AG04450 (cell line): ENCODE data around the gene FAM124A. TPM values are rescaled to one million over a fixed set of nuclear protein-coding genes. Genes with fewer than 3 reads are reported as not detected.

Experiments
- CTCF ChIA-PET: fragments of 300-600, 350-600 bp; formaldehyde crosslinking; extraction: SDS; loops from one replicate; lab custom pipeline; 2022; ENCODE audit warnings: antibody characterized with exemption, inconsistent platforms; lab: Charles Lee
- POLR2A ChIA-PET: fragments of 350-600 bp; formaldehyde crosslinking; extraction: SDS; loops from one replicate; lab custom pipeline; 2021; ENCODE audit warnings: antibody characterized with exemption, inconsistent platforms; lab: Yijun Ruan, JAX
- DNase-seq: peaks from one replicate; pipeline ENCODE4 v3.0.0-alpha.2; 2011; ENCODE audit warnings: low read depth, low spot score
- H3K27ac ChIP-seq: one replicate; pipeline ENCODE4 v1.5.1; 2012; ENCODE audit warnings: low read depth, low read length, control low read depth
- H3K27me3 ChIP-seq: one replicate; pipeline ENCODE4 v1.6.0; 2012; ENCODE audit warnings: low read length; ENCODE audit not compliant: control insufficient read depth, insufficient read depth
- H3K4me3 ChIP-seq: 2 replicates; pipeline ENCODE4 v1.5.1; 2011; ENCODE audit warnings: mild to moderate bottlenecking, low read depth, low read length, control low read depth
- H3K9me3 ChIP-seq: 2 replicates; pipeline ENCODE4 v1.5.1; 2012; ENCODE audit warnings: low read length; ENCODE audit not compliant: control insufficient read depth, insufficient read depth
- polyA plus RNA-seq: library from polyadenylated mRNA; depleted of rRNA; stranded (reverse); fragments of >200 nt; gene quantifications from 2 replicates; pipeline ENCODE4 v1.2.3, GENCODE V29; 2011
- TF ChIP-seq, protein P1 (sequence below): IDR thresholded peaks from 2 replicates; pipeline ENCODE4 v1.5.1; 2011; ENCODE audit warnings: low read depth, low read length, control low read depth, inconsistent platforms

FAM124A gene
- polyA plus RNA-seq, 1 experiment = 0.14 TPM

DNA sequence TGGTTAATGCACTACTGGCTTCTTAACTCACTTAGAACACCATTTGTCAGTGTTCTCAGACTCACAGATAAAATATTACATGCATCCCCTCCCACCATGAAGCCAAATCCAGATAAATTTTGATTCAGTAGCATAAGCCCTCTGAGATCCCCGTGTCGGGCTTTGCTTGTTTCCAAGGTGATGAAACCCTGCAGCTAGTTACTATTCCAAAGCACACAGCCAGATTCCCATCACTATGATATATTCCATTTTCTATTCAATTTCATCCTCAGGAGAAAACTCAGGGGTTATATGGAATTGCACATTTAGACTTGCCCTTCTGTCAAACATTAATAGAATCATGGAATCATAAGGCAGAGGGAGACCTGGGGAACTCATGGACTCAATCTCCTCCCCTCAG, 9.4 kb upstream of the FAM124A start:
- POLR2A ChIA-PET = no interaction called here
- CTCF ChIA-PET = interaction anchor here (1.6 kb wide), 1 partner anchor 75 kb away, joined by 4 read pairs; no protein-coding TSS in a partner anchor
- Histone ChIP-seq H3K27ac (no peak overlapping the region), H3K9me3 (no peaks in the 10 kb centered on the region), H3K4me3 (no peak overlapping the region), H3K27me3 (peaks cover 17% of the 10 kb centered on the region)
- DNase-seq = no peak
- TF ChIP-seq, protein P1, sequence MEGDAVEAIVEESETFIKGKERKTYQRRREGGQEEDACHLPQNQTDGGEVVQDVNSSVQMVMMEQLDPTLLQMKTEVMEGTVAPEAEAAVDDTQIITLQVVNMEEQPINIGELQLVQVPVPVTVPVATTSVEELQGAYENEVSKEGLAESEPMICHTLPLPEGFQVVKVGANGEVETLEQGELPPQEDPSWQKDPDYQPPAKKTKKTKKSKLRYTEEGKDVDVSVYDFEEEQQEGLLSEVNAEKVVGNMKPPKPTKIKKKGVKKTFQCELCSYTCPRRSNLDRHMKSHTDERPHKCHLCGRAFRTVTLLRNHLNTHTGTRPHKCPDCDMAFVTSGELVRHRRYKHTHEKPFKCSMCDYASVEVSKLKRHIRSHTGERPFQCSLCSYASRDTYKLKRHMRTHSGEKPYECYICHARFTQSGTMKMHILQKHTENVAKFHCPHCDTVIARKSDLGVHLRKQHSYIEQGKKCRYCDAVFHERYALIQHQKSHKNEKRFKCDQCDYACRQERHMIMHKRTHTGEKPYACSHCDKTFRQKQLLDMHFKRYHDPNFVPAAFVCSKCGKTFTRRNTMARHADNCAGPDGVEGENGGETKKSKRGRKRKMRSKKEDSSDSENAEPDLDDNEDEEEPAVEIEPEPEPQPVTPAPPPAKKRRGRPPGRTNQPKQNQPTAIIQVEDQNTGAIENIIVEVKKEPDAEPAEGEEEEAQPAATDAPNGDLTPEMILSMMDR = no peak

DNA sequence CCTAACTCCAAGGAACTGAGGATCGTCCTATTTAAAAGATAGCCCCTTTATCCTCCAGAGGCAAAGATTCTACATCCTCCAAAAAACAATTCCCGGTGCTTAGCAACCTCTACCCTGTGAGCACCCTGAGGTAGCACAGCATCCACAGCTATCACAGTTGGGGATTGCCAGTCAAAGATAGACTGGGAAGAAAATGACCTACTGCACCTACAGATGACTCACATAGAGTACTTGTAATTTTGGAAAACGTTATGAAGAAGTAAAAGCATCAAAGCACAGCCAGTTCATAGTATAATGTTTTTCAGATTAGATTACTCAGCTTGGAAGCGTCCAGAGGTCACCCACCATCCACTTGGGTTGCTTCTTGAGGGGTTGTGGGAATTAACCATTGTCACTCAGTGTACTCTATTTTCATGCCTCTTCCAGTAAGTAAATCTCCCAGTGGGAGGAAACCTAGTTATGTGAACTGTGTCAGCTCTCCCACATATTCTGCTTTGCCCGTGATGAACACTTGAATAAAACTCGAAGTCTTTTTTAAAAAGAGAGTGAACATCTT, 8.9 kb upstream of the FAM124A start:
- Histone ChIP-seq H3K27me3 (peaks cover 16% of the 10 kb centered on the region), H3K9me3 (no peaks in the 10 kb centered on the region), H3K27ac (no peak overlapping the region), H3K4me3 (no peak overlapping the region)
- DNase-seq = no peak
- ChIA-PET POLR2A (no interaction called here), CTCF (interaction anchor here (0.6 to 1.6 kb wide), 2 partner anchors 64 to 75 kb away, joined by 4 read pairs; no protein-coding TSS in a partner anchor)
- TF ChIP-seq, protein P1 = no peak

DNA sequence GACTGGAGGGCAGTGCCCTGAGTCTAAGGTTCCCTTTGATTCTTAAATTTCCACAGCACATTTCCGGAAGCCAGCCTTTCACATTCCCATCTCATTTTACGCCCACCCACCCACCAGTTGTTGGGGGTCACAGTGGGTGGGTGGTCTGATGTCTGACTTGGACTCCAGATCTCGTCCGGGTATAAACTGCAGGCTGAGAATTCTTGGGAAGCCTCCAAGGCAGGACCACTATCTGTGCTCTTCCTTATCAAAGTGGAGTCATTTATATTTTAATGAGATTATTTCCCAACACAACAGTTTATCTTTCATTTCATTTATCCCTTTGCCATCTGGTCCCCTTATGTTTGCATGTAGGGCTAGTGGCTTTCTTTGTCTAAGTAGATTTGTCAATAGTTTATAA, 3.6 kb upstream of the FAM124A start:
- CTCF ChIA-PET = interaction anchor here (1.1 kb wide), 1 partner anchor 68 kb away, joined by 3 read pairs; no protein-coding TSS in a partner anchor
- TF ChIP-seq, protein P1 = no peak

DNA sequence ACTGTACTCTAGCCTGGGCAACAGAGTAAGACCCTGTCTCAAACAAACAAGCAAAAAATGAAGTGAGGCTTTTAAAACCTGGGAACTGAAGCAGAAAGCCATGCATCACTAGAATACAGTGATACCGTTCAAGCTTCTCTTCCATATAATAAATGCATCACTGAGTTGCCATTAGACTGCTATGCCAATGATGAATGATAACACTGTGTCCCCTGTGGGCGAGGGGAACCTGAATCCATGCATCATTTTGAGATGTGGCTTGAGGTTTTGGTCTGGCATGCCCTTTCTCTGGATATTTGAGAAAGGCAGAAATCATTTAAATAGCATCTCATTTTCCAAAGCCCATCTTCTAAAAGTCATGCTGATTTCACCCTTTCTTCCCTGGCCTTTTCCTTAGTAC, 1.5 kb upstream of the FAM124A start:
- Histone ChIP-seq H3K27me3 (peaks cover 51% of the 10 kb centered on the region), H3K9me3 (no peaks in the 10 kb centered on the region), H3K27ac (no peak overlapping the region), H3K4me3 (no peak overlapping the region)
- ChIA-PET CTCF (interaction anchor here (1.1 kb wide), 1 partner anchor 66 kb away, joined by 3 read pairs; no protein-coding TSS in a partner anchor), POLR2A (no interaction called here)
- TF ChIP-seq, protein P1 = no peak
- no peak for DNase-seq

More for the DNA sequence above, 3.6 kb upstream of the FAM124A start:
- H3K9me3 ChIP-seq = no peaks in the 10 kb centered on the region
- H3K4me3 ChIP-seq = no peak overlapping the region
- POLR2A ChIA-PET = no interaction called here
- peaks cover 38% of the 10 kb centered on the region for H3K27me3 ChIP-seq
- H3K27ac ChIP-seq = no peak overlapping the region
- no peak for DNase-seq

DNA sequence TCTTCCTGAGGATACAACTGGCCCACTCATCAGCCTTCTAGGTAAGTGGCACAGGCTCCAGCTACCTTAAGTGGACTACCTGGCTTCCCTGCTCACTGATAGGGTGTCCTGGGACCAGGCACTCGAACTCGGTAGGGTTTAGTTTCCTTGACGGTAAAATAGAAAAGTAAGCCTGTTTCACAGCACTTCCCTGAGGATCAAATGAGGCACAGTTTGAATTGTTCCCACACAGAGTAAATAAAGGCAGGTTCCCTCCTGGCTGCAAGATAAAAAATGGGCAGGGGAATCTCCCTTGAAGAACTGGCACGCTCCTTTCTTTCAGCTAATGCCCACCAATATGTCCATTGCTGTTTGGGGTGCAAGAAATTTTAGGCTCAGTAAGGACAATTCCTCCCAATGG, 1.1 kb upstream of the FAM124A start:
- ChIA-PET POLR2A (no interaction called here), CTCF (interaction anchor here (1.1 kb wide), 1 partner anchor 66 kb away, joined by 3 read pairs; no protein-coding TSS in a partner anchor)
- TF ChIP-seq, protein P1 = no peak
- Histone ChIP-seq H3K27me3 (peaks cover 48% of the 10 kb centered on the region), H3K9me3 (no peaks in the 10 kb centered on the region), H3K4me3 (no peak overlapping the region), H3K27ac (no peak overlapping the region)
- DNase-seq = no peak
